Neural cell (in vitro differentiated cells): ENCODE measurements around the gene SULT4A1. TPM values are rescaled to one million over a fixed set of nuclear protein-coding genes. Genes with fewer than 3 reads are reported as not detected.

ENCODE experiments used
- H2AFZ ChIP-seq: fragments of 200-600, 300-800 bp; sonication (generic), shearing (Covaris generic); 2 replicates; pipeline ENCODE4 v1.6.0; 2014; ENCODE audit warnings: low read depth, mild to moderate bottlenecking, antibody characterized with exemption, low read length, moderate library complexity
- H3F3A ChIP-seq: fragments of 200-600 bp; shearing (Covaris generic); 2 replicates; pipeline ENCODE4 v1.6.1; 2016; ENCODE audit warnings: mild to moderate bottlenecking, moderate library complexity, mixed read lengths, antibody characterized with exemption, low read length; ENCODE audit not compliant: insufficient read depth, poor library complexity, severe bottlenecking
- H3K27ac ChIP-seq: fragments of 200-600, 300-800 bp; sonication (generic), shearing (Covaris generic); 2 replicates; pipeline ENCODE4 v1.5.1; 2014; ENCODE audit warnings: mild to moderate bottlenecking, low read length, moderate library complexity
- H3K27me3 ChIP-seq: fragments of 300-800, 200-600 bp; sonication (generic), shearing (Covaris generic); 2 replicates; pipeline ENCODE4 v1.6.0; 2014; ENCODE audit warnings: mild to moderate bottlenecking, low read depth, low read length, moderate library complexity; ENCODE audit not compliant: insufficient read depth
- H3K36me3 ChIP-seq: fragments of 300-800, 200-600 bp; sonication (generic), shearing (Covaris generic); 2 replicates; pipeline ENCODE4 v1.5.1; 2014; ENCODE audit warnings: mild to moderate bottlenecking, antibody characterized with exemption, low read length, moderate library complexity; ENCODE audit not compliant: insufficient read depth
- H3K4me2 ChIP-seq: fragments of 300-800, 200-600 bp; sonication (generic), shearing (Covaris generic); 2 replicates; pipeline ENCODE4 v1.6.0; 2014; ENCODE audit warnings: mild to moderate bottlenecking, low read length
- H3K4me3 ChIP-seq: fragments of 300-800, 200-600 bp; sonication (generic), shearing (Covaris generic); 2 replicates; pipeline ENCODE4 v1.5.1; 2014; ENCODE audit warnings: mild to moderate bottlenecking, low read length, moderate library complexity
- H3K79me2 ChIP-seq: fragments of 200-600 bp; shearing (Covaris generic); replicated peaks from 2 replicates; pipeline ENCODE4 v1.6.0; 2014; ENCODE audit warnings: mild to moderate bottlenecking, low read length, moderate library complexity; ENCODE audit not compliant: insufficient read depth
- H3K9ac ChIP-seq: fragments of 300-800, 200-600 bp; sonication (generic), shearing (Covaris generic); 2 replicates; pipeline ENCODE4 v1.6.1; 2016; ENCODE audit warnings: mild to moderate bottlenecking, low read length, mixed read lengths
- H3K9me2 ChIP-seq: fragments of 200-600 bp; shearing (Covaris generic); 2 replicates; pipeline ENCODE4 v1.6.1; 2016; ENCODE audit warnings: mild to moderate bottlenecking, low read length, mixed read lengths; ENCODE audit not compliant: insufficient read depth
- H3K9me3 ChIP-seq: fragments of 200-600, 300-800 bp; sonication (generic), shearing (Covaris generic); 2 replicates; pipeline ENCODE4 v1.6.1; 2016; ENCODE audit warnings: mild to moderate bottlenecking, mixed run types, low read length, moderate library complexity, mixed read lengths
- H4K20me1 ChIP-seq: fragments of 200-600 bp; shearing (Covaris generic); 2 replicates; pipeline ENCODE4 v1.6.1; 2016; ENCODE audit warnings: mild to moderate bottlenecking, mixed run types; ENCODE audit not compliant: insufficient read depth
- CTCF ChIP-seq: fragments of 450-650 bp; IDR thresholded peaks from 2 replicates; pipeline ENCODE4 v1.5.1; 2014; ENCODE audit warnings: antibody characterized with exemption, mild to moderate bottlenecking, moderate library complexity; ENCODE audit not compliant: poor library complexity, severe bottlenecking
- EZH2 ChIP-seq: fragments of 200-600, 300-800 bp; shearing (Covaris generic), sonication (generic); IDR thresholded peaks from 2 replicates; pipeline ENCODE4 v1.6.1; 2014; ENCODE audit warnings: antibody characterized with exemption, low read length, borderline replicate concordance, mild to moderate bottlenecking; ENCODE audit not compliant: insufficient read depth, poor library complexity, severe bottlenecking
- RAD21 ChIP-seq: fragments of 450-650 bp; conservative IDR thresholded peaks from 2 replicates; pipeline ENCODE4 v1.6.1; 2014; ENCODE audit warnings: antibody characterized with exemption, mild to moderate bottlenecking, moderate library complexity
- REST ChIP-seq: IDR thresholded peaks from 2 replicates; pipeline ENCODE4 v1.6.1; 2012; ENCODE audit warnings: borderline replicate concordance
- SMC3 ChIP-seq: fragments of 450-650 bp; conservative IDR thresholded peaks from 2 replicates; pipeline ENCODE4 v1.6.1; 2014; ENCODE audit warnings: antibody characterized with exemption, mild to moderate bottlenecking, moderate library complexity; ENCODE audit not compliant: poor library complexity
- TAF1 ChIP-seq: IDR thresholded peaks from 2 replicates; pipeline ENCODE4 v1.6.1; 2012; ENCODE audit warnings: low read depth
- polyA plus RNA-seq: library from polyadenylated mRNA; depleted of rRNA; stranded (reverse); fragments of >200 nt; gene quantifications from 2 replicates; pipeline ENCODE4 v1.2.3, GENCODE V29; 2014

Gene SULT4A1
- polyA plus RNA-seq, 1 donor from 2014 or later = 182 TPM

- H3F3A ChIP-seq = no peaks in the 10 kb centered on the region
- H3K4me3 ChIP-seq = no peak overlapping the region
- no peak overlapping the region for H3K4me2 ChIP-seq
- no peaks in the 10 kb centered on the region for H3K9me2 ChIP-seq
- no peaks in the 10 kb centered on the region for H3K36me3 ChIP-seq
- TF ChIP-seq RAD21 = peak; percentile 91
- no peak for TF ChIP-seq TAF1
- TF ChIP-seq SMC3 = peak; percentile 91
- peak; percentile 90 for TF ChIP-seq CTCF
- no peak overlapping the region for H2AFZ ChIP-seq
- H3K27ac ChIP-seq = no peak overlapping the region
- H3K79me2 ChIP-seq = no peaks in the 10 kb centered on the region
- H3K9me3 ChIP-seq = no peaks in the 10 kb centered on the region
- H3K27me3 ChIP-seq = no peaks in the 10 kb centered on the region
- peak overlapping the region; percentile 17 for H3K9ac ChIP-seq
- H4K20me1 ChIP-seq = no peaks in the 10 kb centered on the region
Observed at GRCh38 chr22:43796567-43796966, 65.7 kb downstream of the SULT4A1 start.

GRCh38 chr22:43795320-43795719 lies 67.0 kb downstream of the SULT4A1 start:
- no peak overlapping the region for H2AFZ ChIP-seq
- H3K9ac ChIP-seq = no peak overlapping the region
- H3K27me3 ChIP-seq = no peaks in the 10 kb centered on the region
- no peaks in the 10 kb centered on the region for H3K9me3 ChIP-seq
- no peaks in the 10 kb centered on the region for H3K79me2 ChIP-seq
- no peaks in the 10 kb centered on the region for H4K20me1 ChIP-seq
- no peaks in the 10 kb centered on the region for H3F3A ChIP-seq
- H3K4me2 ChIP-seq = no peak overlapping the region
- no peaks in the 10 kb centered on the region for H3K36me3 ChIP-seq
- no peak overlapping the region for H3K4me3 ChIP-seq
- no peak overlapping the region for H3K27ac ChIP-seq
- H3K9me2 ChIP-seq = no peaks in the 10 kb centered on the region
- TF ChIP-seq SMC3 = no peak
- TF ChIP-seq RAD21 = no peak
- no peak for TF ChIP-seq CTCF
- TF ChIP-seq TAF1 = no peak
- TF ChIP-seq REST = no peak
- no peak for TF ChIP-seq EZH2
